CD4-positive, alpha-beta T cell treated with Interleukin-15 for 4 hours (primary cell): ENCODE data around the gene CD36.

Experiments
- DNase-seq: peaks from one replicate; pipeline ENCODE4 v3.0.0-alpha.2; 2020; ENCODE audit warnings: low spot score

The CD36 gene

GRCh38 chr7:80629023-80629422 is 9.4 kb upstream of the CD36 start:
- DNase-seq = no peak

- DNase-seq = no peak
These were observed 7.6 kb upstream of the CD36 start for GRCh38 chr7:80630608-80631405.

DNA sequence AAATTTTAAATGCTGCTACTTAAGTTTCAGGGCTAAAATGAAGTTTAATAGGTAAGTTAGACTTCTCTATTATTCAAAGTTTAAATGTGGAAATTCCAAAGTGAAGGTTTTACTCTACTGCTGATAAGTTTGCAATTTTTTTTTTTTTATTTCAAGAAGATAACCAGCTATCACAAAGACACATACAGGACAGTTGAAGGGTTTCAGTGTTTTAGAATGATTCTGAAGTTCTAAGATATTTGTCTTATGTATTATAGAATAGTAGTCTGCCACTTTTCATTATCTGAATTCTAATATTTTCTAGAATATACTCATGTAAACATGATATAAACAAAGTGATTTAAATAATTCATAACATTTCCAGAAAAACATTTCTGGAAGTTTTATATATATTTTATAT is 7.0 kb upstream of the CD36 start:
- DNase-seq = no peak

DNA sequence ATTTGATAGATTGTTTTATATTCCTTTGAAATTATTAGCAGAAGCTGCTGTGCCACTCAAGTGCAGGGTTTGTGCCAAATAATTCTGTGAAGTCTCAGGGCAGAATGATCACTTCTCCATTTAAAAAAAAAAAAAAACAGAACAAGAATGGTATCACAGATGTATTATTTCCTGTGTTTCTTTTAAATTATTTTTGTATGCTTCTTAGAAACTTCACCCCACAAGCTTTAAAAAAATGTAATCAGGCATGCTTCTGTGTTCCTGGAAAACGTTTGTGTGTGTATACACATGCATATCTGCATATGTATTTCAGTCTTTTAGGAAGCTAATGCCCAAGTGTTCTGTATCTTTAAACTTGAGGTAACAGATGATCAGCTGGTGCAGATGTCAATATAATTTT is 6.3 kb upstream of the CD36 start:
- no peak for DNase-seq

- DNase-seq = no peak
These were observed 5.6 kb upstream of the CD36 start for GRCh38 chr7:80632819-80633218.

GRCh38 chr7:80634505-80634904 is 3.9 kb upstream of the CD36 start:
- no peak for DNase-seq

GRCh38 chr7:80635533-80635932 is 2.9 kb upstream of the CD36 start:
- DNase-seq = no peak

DNA sequence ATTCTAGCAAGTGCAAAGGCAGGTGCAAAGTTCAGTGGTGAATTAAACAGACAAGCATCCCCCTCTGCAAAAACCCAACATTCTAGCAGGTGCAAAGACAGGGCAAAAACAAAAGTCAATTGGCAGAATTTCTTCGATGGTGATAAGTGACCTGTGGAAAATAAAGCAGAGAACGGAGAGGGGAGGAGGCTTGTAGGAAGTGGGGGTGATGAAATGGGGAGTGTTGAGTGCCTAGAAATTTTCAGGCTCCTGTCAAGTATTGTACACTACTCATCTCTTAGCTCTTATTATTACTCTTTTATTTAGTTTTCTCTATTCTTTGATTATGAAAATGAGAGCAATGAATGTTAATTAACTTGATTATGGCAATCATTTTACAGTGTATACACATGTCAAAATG is 2.4 kb upstream of the CD36 start:
- DNase-seq = no peak

- no peak for DNase-seq
These were observed 1.7 kb upstream of the CD36 start for GRCh38 chr7:80636709-80637108.

- no peak for DNase-seq
These were observed 988 bp upstream of the CD36 start for GRCh38 chr7:80637454-80637853.

DNA sequence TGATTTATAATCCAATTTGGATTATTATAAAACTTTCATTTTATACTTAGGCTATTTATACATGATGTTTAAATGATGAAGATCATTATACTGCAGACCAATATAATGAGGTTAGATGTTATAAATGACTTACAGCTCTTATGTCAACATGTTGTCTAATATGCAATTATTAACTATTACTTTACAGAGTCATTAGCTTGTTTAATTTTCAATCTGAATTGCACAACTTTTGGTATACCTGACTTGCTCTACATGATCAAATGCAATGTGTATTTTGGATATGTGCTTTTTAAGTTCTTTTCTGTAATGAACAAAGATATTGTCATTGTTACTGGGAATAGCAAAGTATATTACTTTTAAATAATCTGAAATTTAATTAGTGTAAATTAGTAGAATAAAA is 569 bp downstream of the CD36 start:
- DNase-seq = no peak

GRCh38 chr7:80640846-80641245 is 2.4 kb downstream of the CD36 start:
- no peak for DNase-seq

DNA sequence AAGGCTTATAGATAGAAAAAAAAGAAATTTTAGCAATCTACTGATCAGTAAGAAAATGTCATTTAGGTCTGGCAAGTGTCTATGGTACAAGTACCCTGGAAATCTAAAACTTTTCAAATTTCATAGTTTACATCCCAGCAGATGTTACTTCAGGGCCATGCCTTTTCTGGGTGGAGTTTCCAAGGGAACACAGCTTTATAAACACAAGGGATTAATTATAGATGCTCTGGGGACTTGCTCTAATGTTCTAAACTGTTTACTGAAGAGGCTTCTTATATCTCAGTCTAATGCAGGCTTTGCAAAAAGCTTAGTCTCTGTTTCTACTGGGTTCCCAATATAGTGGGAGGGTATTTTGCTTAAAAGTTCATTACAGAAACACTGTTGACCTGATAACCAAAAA is 3.1 kb downstream of the CD36 start:
- DNase-seq = no peak

- no peak for DNase-seq
These were observed 4.4 kb downstream of the CD36 start for GRCh38 chr7:80642871-80643270.

- DNase-seq = no peak
These were observed 5.0 kb downstream of the CD36 start for GRCh38 chr7:80643336-80643915.

GRCh38 chr7:80644054-80644453 is 5.6 kb downstream of the CD36 start:
- no peak for DNase-seq

- no peak for DNase-seq
These were observed 7.8 kb downstream of the CD36 start for GRCh38 chr7:80646083-80646865.

- no peak for DNase-seq
These were observed 9.0 kb downstream of the CD36 start for GRCh38 chr7:80647436-80647835.

GRCh38 chr7:80648031-80648600 is 9.7 kb downstream of the CD36 start:
- no peak for DNase-seq

- DNase-seq = no peak
These were observed 10.6 kb downstream of the CD36 start for GRCh38 chr7:80649011-80649410.

GRCh38 chr7:80650030-80650429 is 11.6 kb downstream of the CD36 start:
- no peak for DNase-seq

DNA sequence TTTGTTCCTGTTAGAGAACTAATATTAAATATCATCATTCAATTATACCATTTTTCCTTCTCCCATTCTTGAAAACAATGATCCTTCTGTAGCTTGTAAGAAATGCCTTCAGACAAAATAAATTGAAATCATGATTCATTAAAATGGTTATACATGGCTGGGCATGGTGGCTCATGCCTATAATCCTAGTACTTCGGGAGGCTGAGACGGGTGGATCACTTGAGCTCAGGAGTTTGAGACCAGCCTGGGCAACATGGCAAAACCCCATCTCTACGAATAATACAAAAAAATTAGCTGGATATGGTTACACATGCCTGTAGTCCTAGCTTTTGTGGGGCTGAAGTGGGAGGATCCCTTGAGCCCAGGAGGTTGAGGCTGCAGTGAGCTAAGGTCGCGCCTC is 13.0 kb downstream of the CD36 start:
- no peak for DNase-seq

- DNase-seq = no peak
These were observed 14.8 kb downstream of the CD36 start for GRCh38 chr7:80653244-80653643.
